GM18858 (cell line): ENCODE results near the gene ANXA3.
"Not testable (repeated sequence)": the region's sequence is repeated elsewhere in the genome, so short reads cannot be mapped to it uniquely, and the experiment has no call there.

ENCODE experiments used
- ATAC-seq: cut with Tn5 transposase; IDR thresholded peaks from one replicate; pipeline ENCODE4 v1.9.1; 2021; ENCODE audit not compliant: unreplicated experiment

ANXA3 gene

GRCh38 chr4:78543424-78544125 is 8.0 kb upstream of the ANXA3 start:
- no peak for ATAC-seq

- ATAC-seq, result no peak
Measured at GRCh38 chr4:78544678-78545077, 6.9 kb upstream of the ANXA3 start.

GRCh38 chr4:78545275-78546246 is 6.0 kb upstream of the ANXA3 start:
- ATAC-seq, result no peak

- not testable (repeated sequence) for ATAC-seq
Measured at GRCh38 chr4:78547899-78548298, 3.7 kb upstream of the ANXA3 start.

GRCh38 chr4:78548889-78549288 is 2.7 kb upstream of the ANXA3 start:
- not testable (repeated sequence) for ATAC-seq

DNA sequence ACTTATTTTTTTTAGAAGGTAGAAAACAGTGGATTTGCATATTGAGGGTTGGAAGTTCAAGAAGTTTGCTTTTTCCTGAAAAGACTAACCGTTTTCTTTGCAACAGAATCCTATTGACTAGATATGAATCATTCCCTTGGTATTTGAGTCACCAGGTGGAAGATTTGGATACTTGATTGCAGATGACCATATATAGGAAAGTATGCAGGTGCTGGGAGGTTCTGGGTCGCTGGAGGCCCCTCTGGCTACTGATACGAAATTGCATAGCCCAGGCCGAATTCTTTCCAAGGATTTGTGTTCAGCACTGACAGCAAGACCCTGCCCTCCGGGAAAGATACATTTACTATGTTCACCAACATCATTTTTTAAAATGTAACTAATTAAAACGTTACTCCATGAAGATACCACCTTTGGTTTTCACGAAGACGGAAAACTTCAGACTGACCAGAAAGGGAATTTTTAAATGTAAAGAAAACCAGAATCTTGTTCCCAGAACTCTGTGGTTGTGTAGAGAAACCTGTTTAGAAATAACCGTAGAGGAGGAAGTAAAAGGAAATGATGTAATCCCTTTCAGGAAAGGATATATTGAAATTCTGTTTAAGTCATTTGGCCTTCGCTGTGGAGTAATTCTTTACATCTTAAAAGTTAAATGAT is 946 bp downstream of the ANXA3 start:
- no peak for ATAC-seq

GRCh38 chr4:78553043-78553396 is 1.4 kb downstream of the ANXA3 start:
- no peak for ATAC-seq

- no peak for ATAC-seq
Measured at GRCh38 chr4:78553529-78554060, 2.0 kb downstream of the ANXA3 start.

GRCh38 chr4:78556665-78557064 is 5.1 kb downstream of the ANXA3 start:
- no peak for ATAC-seq

GRCh38 chr4:78557841-78558240 is 6.3 kb downstream of the ANXA3 start:
- ATAC-seq, result no peak

- no peak for ATAC-seq
Measured at GRCh38 chr4:78558410-78558809, 6.8 kb downstream of the ANXA3 start.

- ATAC-seq, result no peak
Measured at GRCh38 chr4:78560296-78560963, 8.9 kb downstream of the ANXA3 start.

DNA sequence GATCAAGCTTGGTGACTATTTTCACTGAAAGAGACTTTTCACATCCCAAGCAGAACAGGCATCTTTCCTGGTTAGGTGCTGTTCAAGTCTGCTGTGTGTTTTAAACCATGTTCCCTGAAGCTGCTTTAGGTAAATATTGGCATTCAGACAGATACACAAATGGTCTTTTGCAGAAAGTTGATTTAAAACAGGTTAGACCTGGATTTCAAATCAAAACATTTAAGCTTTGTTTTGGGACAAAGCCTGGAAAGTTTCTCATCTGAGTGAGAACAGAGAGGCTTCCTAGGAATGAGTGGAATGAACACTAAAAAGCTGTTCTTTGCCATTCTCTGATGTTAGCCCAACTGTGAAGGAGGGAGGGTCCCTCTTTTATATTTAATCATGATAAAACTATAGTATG is 10.1 kb downstream of the ANXA3 start:
- ATAC-seq, result no peak

GRCh38 chr4:78562687-78563086 is 11.1 kb downstream of the ANXA3 start:
- ATAC-seq, result no peak

GRCh38 chr4:78565971-78566372 is 14.4 kb downstream of the ANXA3 start:
- ATAC-seq, result no peak

GRCh38 chr4:78566834-78567499 is 15.4 kb downstream of the ANXA3 start:
- ATAC-seq, result peak; percentile 63

DNA sequence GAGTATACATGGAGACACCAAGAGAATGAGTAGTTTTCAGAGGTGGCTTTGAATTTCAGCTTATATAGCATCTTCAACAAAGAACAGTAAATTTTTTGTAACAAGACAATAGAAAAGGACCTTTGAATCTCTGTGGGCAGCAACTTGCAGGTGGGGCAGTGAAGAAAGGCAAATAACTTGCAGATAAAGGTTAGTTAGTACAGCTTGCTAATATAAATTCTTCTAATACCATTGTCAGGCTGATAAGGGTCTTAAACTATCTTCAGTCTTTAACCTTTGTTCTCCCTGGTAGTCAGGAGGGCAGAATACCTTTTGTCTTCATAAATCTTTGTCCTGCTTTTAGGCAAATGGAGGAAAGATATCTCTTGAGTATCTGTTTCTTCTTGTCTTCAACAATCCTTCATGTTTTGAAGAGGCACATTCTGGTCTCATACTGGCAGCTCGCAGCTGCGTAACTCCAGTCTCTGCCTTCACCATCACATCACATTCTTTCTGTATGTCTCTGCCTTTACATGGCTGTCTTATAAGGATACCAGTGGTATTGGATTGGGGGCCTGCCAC is 16.0 kb downstream of the ANXA3 start:
- no peak for ATAC-seq

DNA sequence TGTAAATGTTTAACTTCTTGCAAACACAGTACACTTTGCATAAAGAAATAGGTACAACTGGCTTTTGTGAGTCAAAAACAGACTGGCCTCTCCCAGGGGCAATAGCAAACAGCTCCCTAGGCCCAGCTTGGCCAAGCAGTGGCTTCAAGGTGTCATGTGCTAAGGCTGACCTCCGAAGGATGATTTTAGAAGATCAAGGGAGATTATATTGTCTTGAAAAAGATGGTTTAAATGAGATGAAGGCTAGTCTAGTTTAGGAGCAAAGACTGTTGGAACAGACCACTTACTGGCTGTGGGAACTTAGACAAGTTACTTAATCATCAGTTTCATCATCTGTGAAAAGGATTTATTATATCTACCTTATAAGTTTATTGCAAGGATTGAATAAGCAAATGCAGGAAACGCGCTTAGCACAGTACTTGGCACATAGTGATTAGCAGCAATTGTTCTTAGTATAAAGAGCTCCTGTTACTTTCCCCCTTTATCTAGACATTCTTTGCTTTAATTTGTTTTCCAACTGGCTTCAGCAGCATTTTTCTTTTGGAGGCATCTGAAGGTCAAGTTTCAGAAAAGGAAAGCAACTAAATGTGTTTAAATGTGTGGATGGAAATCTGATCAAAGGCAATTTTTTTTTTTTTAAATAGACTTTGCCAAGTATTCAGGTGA is 17.2 kb downstream of the ANXA3 start:
- ATAC-seq, result peak; percentile 44

- ATAC-seq, result no peak
Measured at GRCh38 chr4:78569306-78569821, 17.8 kb downstream of the ANXA3 start.
